IMR-90 (cell line): ENCODE results near the gene EHHADH. TPM values are rescaled to one million over a fixed set of nuclear protein-coding genes. Genes with fewer than 3 reads are reported as not detected.

Source experiments
- ATAC-seq: fragments of 200-7000 bp; cut with Tn5 transposase; 2 replicates; pipeline ENCODE4 v1.9.1; 2020; ENCODE audit warnings: low read depth, mild to moderate bottlenecking, moderate library complexity
- BruUV-seq: library from RNA; stranded (reverse); fragments of 400-500 nt; replicated peaks from 2 replicates; lab custom pipeline; 2021; lab: Mats Ljungman, UMichigan
- CTCF ChIA-PET: fragments of 300-600 bp; formaldehyde crosslinking; extraction: SDS; loops from one replicate; lab custom pipeline; 2021; ENCODE audit warnings: antibody characterized with exemption; lab: Yijun Ruan, JAX
- POLR2A ChIA-PET: fragments of 300-600 bp; sonication (Branson Sonifier 250); formaldehyde crosslinking; loops from one replicate; lab custom pipeline; 2022; ENCODE audit warnings: antibody characterized with exemption; ENCODE audit not compliant: unreplicated experiment; lab: Charles Lee
- DNase-seq: peaks from one replicate; pipeline ENCODE4 v3.0.0; 2013
- H2AFZ ChIP-seq: replicated peaks from 2 replicates; pipeline ENCODE3; 2013; ENCODE audit warnings: low read length, mild to moderate bottlenecking; ENCODE audit not compliant: poor library complexity
- H2AK5ac ChIP-seq: 2 replicates; pipeline ENCODE4 v1.6.1; 2013; ENCODE audit warnings: low read depth, low read length, inconsistent platforms
- H2AK9ac ChIP-seq: replicated peaks from 2 replicates; pipeline ENCODE3; 2013; ENCODE audit warnings: mild to moderate bottlenecking, low read depth, low read length, moderate library complexity; ENCODE audit not compliant: poor library complexity
- H2BK120ac ChIP-seq: 2 replicates; pipeline ENCODE4 v1.6.1; 2013; ENCODE audit warnings: low read depth, low read length, inconsistent platforms
- H2BK15ac ChIP-seq: 3 replicates; pipeline ENCODE4 v1.6.1; 2013; ENCODE audit warnings: low read depth, low read length, inconsistent platforms
- H2BK20ac ChIP-seq: 2 replicates; pipeline ENCODE4 v1.6.1; 2013; ENCODE audit warnings: low read depth, mild to moderate bottlenecking, inconsistent platforms, low read length, moderate library complexity
- H2BK5ac ChIP-seq: 2 replicates; pipeline ENCODE4 v1.6.1; 2013; ENCODE audit warnings: mild to moderate bottlenecking, low read depth, low read length, inconsistent platforms; ENCODE audit not compliant: poor library complexity, severe bottlenecking
- H3K14ac ChIP-seq: replicated peaks from 2 replicates; pipeline ENCODE4 v1.6.1; 2013; ENCODE audit warnings: low read depth, low read length, inconsistent platforms
- H3K18ac ChIP-seq: 2 replicates; pipeline ENCODE4 v1.6.1; 2013; ENCODE audit warnings: low read depth, low read length, control low read depth
- H3K23ac ChIP-seq: 2 replicates; pipeline ENCODE4 v1.6.1; 2013; ENCODE audit warnings: low read depth, low read length, inconsistent platforms
- H3K27ac ChIP-seq: 2 replicates; pipeline ENCODE4 v1.5.1; 2013; ENCODE audit warnings: mild to moderate bottlenecking, control low read depth, low read length; ENCODE audit not compliant: insufficient read depth
- H3K27me3 ChIP-seq: 2 replicates; pipeline ENCODE4 v1.6.1; 2013; ENCODE audit warnings: low read length; ENCODE audit not compliant: control insufficient read depth, insufficient read depth
- H3K36me3 ChIP-seq: 2 replicates; pipeline ENCODE4 v1.6.1; 2013; ENCODE audit warnings: low read length, mixed read lengths; ENCODE audit not compliant: control insufficient read depth, insufficient read depth
- H3K4ac ChIP-seq: 2 replicates; pipeline ENCODE4 v1.6.1; 2013; ENCODE audit warnings: low read depth, low read length, inconsistent platforms
- H3K4me1 ChIP-seq: 2 replicates; pipeline ENCODE4 v1.6.1; 2013; ENCODE audit warnings: low read length, mixed read lengths; ENCODE audit not compliant: control insufficient read depth, insufficient read depth
- H3K4me2 ChIP-seq: 2 replicates; pipeline ENCODE4 v1.6.1; 2013; ENCODE audit warnings: low read depth, mild to moderate bottlenecking, control low read depth, low read length, moderate library complexity
- H3K4me3 ChIP-seq: 2 replicates; pipeline ENCODE4 v1.5.1; 2013; ENCODE audit warnings: low read depth, mild to moderate bottlenecking, control low read depth, low read length, moderate library complexity; ENCODE audit not compliant: insufficient read depth
- H3K56ac ChIP-seq: 2 replicates; pipeline ENCODE4 v1.6.1; 2013; ENCODE audit warnings: low read length, inconsistent platforms; ENCODE audit not compliant: insufficient read depth; ENCODE audit errors: extremely low read depth
- H3K79me1 ChIP-seq, 2 experiments: 2 replicates each; pipeline ENCODE4 v1.6.1; 2013; ENCODE audit warnings: low read length in 2 of 2, inconsistent platforms in 1 of 2, low read depth in 1 of 2
- H3K9ac ChIP-seq: 2 replicates; pipeline ENCODE4 v1.6.1; 2013; ENCODE audit warnings: low read depth, low read length, control low read depth
- H3K9me1 ChIP-seq: 2 replicates; pipeline ENCODE4 v1.6.1; 2013; ENCODE audit warnings: low read length, inconsistent platforms; ENCODE audit not compliant: insufficient read depth
- H3K9me3 ChIP-seq: 2 replicates; pipeline ENCODE4 v1.6.1; 2013; ENCODE audit warnings: low read length; ENCODE audit not compliant: control insufficient read depth, insufficient read depth
- H4K20me1 ChIP-seq: 2 replicates; pipeline ENCODE4 v1.6.1; 2013; ENCODE audit warnings: low read length, inconsistent platforms; ENCODE audit not compliant: insufficient read depth
- H4K5ac ChIP-seq: 2 replicates; pipeline ENCODE4 v1.6.1; 2013; ENCODE audit warnings: mild to moderate bottlenecking, low read depth, low read length, control low read depth
- H4K8ac ChIP-seq, 2 experiments: 2 replicates each; pipeline ENCODE4 v1.6.1; 2013; ENCODE audit warnings: low read depth in 2 of 2, low read length in 2 of 2, control low read depth in 1 of 2, inconsistent platforms in 1 of 2
- H4K91ac ChIP-seq: 2 replicates; pipeline ENCODE4 v1.6.1; 2013; ENCODE audit warnings: low read depth, low read length, inconsistent platforms; ENCODE audit not compliant: insufficient read depth
- BHLHE40 ChIP-seq: fragments of 150-350 bp; IDR thresholded peaks from 2 replicates; pipeline ENCODE4 v1.6.1; 2016; ENCODE audit warnings: mild to moderate bottlenecking, low read depth, low read length
- CEBPB ChIP-seq: IDR thresholded peaks from 2 replicates; pipeline ENCODE4 v1.6.1; 2012; ENCODE audit warnings: low read depth, low read length, improper control_type of control experiment
- CTCF ChIP-seq: conservative IDR thresholded peaks from 2 replicates; pipeline ENCODE4 v1.5.1; 2012; ENCODE audit warnings: mild to moderate bottlenecking, low read depth, low read length, improper control_type of control experiment
- ELK1 ChIP-seq: fragments of 150-350 bp; IDR thresholded peaks from 2 replicates; pipeline ENCODE4 v1.6.1; 2016; ENCODE audit warnings: low read depth, mild to moderate bottlenecking, low read length, moderate library complexity, borderline replicate concordance
- FOS ChIP-seq: fragments of 150-350 bp; IDR thresholded peaks from 2 replicates; pipeline ENCODE4 v1.6.1; 2016; ENCODE audit warnings: low read depth, low read length
- MAFK ChIP-seq: IDR thresholded peaks from 2 replicates; pipeline ENCODE4 v1.6.1; 2012; ENCODE audit warnings: low read depth, low read length, improper control_type of control experiment
- MAZ ChIP-seq: IDR thresholded peaks from 2 replicates; pipeline ENCODE4 v1.6.1; 2012; ENCODE audit warnings: low read depth, mild to moderate bottlenecking, low read length, improper control_type of control experiment, moderate library complexity, borderline replicate concordance
- MXI1 ChIP-seq: IDR thresholded peaks from 2 replicates; pipeline ENCODE4 v1.6.1; 2012; ENCODE audit warnings: low read depth, mild to moderate bottlenecking, low read length, moderate library complexity, borderline replicate concordance
- POLR2A ChIP-seq: IDR thresholded peaks from 2 replicates; pipeline ENCODE4 v1.6.1; 2012; ENCODE audit warnings: mild to moderate bottlenecking, low read depth, low read length
- RAD21 ChIP-seq: IDR thresholded peaks from 2 replicates; pipeline ENCODE4 v1.6.1; 2012; ENCODE audit warnings: low read length, improper control_type of control experiment
- SMC3 ChIP-seq: fragments of 150-350 bp; IDR thresholded peaks from 2 replicates; pipeline ENCODE4 v1.6.1; 2016; ENCODE audit warnings: low read depth, mild to moderate bottlenecking, antibody characterized with exemption, low read length, moderate library complexity
- USF2 ChIP-seq: fragments of 150-350 bp; IDR thresholded peaks from 2 replicates; pipeline ENCODE4 v1.6.1; 2017; ENCODE audit warnings: mild to moderate bottlenecking, antibody characterized with exemption, low read length, low read depth
- WGBS, 2 experiments: methylation state at CpG; one replicate each; pipeline versions ENCODE4 v1.1.5 to v1.1.7; 2013; ENCODE audit warnings: missing lambda C conversion rate in 2 of 2; ENCODE audit not compliant: insufficient read length in 1 of 2; ENCODE audit errors: extremely low coverage in 2 of 2; 5-methylcytosine and 5-hydroxymethylcytosine counted together
- dilution Hi-C: fragments of 300-500 bp; cut with HindIII; formaldehyde crosslinking; loops from one replicate; pipeline ENCODE4 v1.14.3; 2018; ENCODE audit warnings: low sequenced_read_pairs; ENCODE audit not compliant: unreplicated experiment
- in situ Hi-C: fragments of 300-500 bp; cut with MboI; formaldehyde crosslinking; loops from 3 replicates; pipeline ENCODE4 v1.14.3; 2019; ENCODE audit warnings: low sequenced_read_pairs, inconsistent platforms, mixed read lengths
- intact Hi-C: fragments of 100-400 bp; cut with micrococcal nuclease; formaldehyde crosslinking; loops from 2 replicates; pipeline ENCODE4 v1.10.0; 2022
- polyA plus RNA-seq, 3 experiments: library from polyadenylated mRNA; depleted of rRNA; stranded (reverse); fragments of >200 nt; gene quantifications; 2 replicates each; pipeline ENCODE4 v1.2.3, GENCODE V29; 2012; ENCODE audit warnings: low replicate concordance in 1 of 3
- total RNA-seq: library from RNA; depleted of rRNA; stranded (reverse); fragments of >200 nt; gene quantifications from 2 replicates; pipeline ENCODE4 v1.2.3, GENCODE V29; 2012

The EHHADH gene
- total and polyA plus RNA-seq, 2 of the 4 experiments (the other 2 are of a cell fraction): 2.0 to 4.7 TPM

GRCh38 chr3:185207481-185207880, 46.4 kb downstream of the EHHADH start (continued):
- no peak for TF ChIP-seq BHLHE40
- TF ChIP-seq RAD21: no peak
- TF ChIP-seq ELK1: no peak
- TF ChIP-seq SMC3: no peak
- no peak for TF ChIP-seq FOS

GRCh38 chr3:185205865-185206264, 48.0 kb downstream of the EHHADH start:
- ChIA-PET CTCF (no interaction called here), POLR2A (no interaction called here)
- BruUV-seq: no TSS peak
- no peak overlapping the region for H3K18ac ChIP-seq
- H3K4me2 ChIP-seq: no peak overlapping the region
- H3K23ac ChIP-seq: no peak overlapping the region; the same call in 1 of the 2 replicates
- no peak overlapping the region for H4K8ac ChIP-seq
- no peaks in the 10 kb centered on the region for H3K9me3 ChIP-seq
- dilution Hi-C loops (no loop called here), in situ Hi-C loops (no loop called here), intact Hi-C loops (no loop called here)
- H2BK20ac ChIP-seq: no peak overlapping the region
- no peak overlapping the region for H3K56ac ChIP-seq
- no peak overlapping the region for H4K5ac ChIP-seq
- no peak overlapping the region for H2AK5ac ChIP-seq
- H3K27me3 ChIP-seq: no peaks in the 10 kb centered on the region
- H2AK9ac ChIP-seq: no peak overlapping the region
- H3K27ac ChIP-seq: no peak overlapping the region
- no peaks in the 10 kb centered on the region for H4K20me1 ChIP-seq
- no peaks in the 10 kb centered on the region for H3K36me3 ChIP-seq
- no peak overlapping the region for H2AFZ ChIP-seq
- H2BK15ac ChIP-seq: no peak overlapping the region; the same call in 2 of the 3 replicates
- no peak overlapping the region for H3K4ac ChIP-seq
- no peak overlapping the region for H2BK120ac ChIP-seq
- peaks cover 7% of the 10 kb centered on the region for H3K9me1 ChIP-seq
- ATAC-seq: no peak
- H3K4me1 ChIP-seq: no peaks in the 10 kb centered on the region
- DNase-seq: no peak
- H4K91ac ChIP-seq: no peak overlapping the region
- no peak overlapping the region for H3K9ac ChIP-seq
- H2BK5ac ChIP-seq: no peak overlapping the region
- 0 out of 2 replicates have a peak overlapping the region, but pooled peaks have one; percentile 28 for H3K14ac ChIP-seq
- no peak overlapping the region for H3K4me3 ChIP-seq
- H3K79me1 ChIP-seq: no peaks in the 10 kb centered on the region
- WGBS, 2 experiments: no CpG with 5 or more reads among the region's 7 CpGs
- TF ChIP-seq CEBPB (no peak), MAFK (no peak), RAD21 (no peak), MXI1 (no peak), CTCF (no peak), MAZ (no peak), BHLHE40 (no peak), POLR2A (no peak), FOS (no peak), ELK1 (no peak), USF2 (no peak)
